IPS-18a (cell line): ENCODE data around the gene HYDIN.
"Not testable (repeated sequence)": the region's sequence is repeated elsewhere in the genome, so short reads cannot be mapped to it uniquely, and the experiment has no call there.

ENCODE experiments used
- H3K27ac ChIP-seq: one replicate; pipeline ENCODE4 v1.5.1; 2013; ENCODE audit warnings: low read length
- H3K27me3 ChIP-seq: one replicate; pipeline ENCODE4 v1.6.1; 2013; ENCODE audit warnings: mild to moderate bottlenecking, low read length; ENCODE audit not compliant: control insufficient read depth, insufficient read depth
- H3K36me3 ChIP-seq: one replicate; pipeline ENCODE4 v1.6.1; 2013; ENCODE audit warnings: low read depth, low read length; ENCODE audit not compliant: control insufficient read depth
- H3K4me1 ChIP-seq: one replicate; pipeline ENCODE4 v1.6.1; 2013; ENCODE audit warnings: low read depth, low read length; ENCODE audit not compliant: control insufficient read depth
- H3K4me3 ChIP-seq: one replicate; pipeline ENCODE4 v1.5.1; 2013; ENCODE audit warnings: low read length
- H3K9ac ChIP-seq: one replicate; pipeline ENCODE4 v1.6.1; 2013; ENCODE audit warnings: mild to moderate bottlenecking, low read length, moderate library complexity
- H3K9me3 ChIP-seq: one replicate; pipeline ENCODE4 v1.6.1; 2013; ENCODE audit warnings: low read depth, low read length; ENCODE audit not compliant: control insufficient read depth

Gene HYDIN

DNA sequence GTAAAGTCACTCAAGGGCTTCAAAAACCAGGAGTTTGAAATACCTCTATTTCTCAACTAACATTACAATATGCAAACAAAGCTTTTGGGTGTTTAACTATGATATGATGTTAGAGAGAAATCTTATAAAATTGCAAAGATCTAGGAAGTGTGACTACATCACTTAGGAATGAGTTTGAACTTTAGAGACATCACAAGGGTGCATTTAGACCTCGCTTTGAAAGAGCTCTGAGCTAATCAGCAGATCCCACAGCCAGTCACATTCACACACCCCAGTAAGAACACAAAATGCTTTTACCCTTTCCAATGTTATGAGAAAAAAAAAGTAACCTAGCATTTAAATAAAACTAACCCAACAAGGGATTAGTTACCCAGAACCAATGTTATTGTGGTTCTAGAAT, 45.2 kb downstream of the HYDIN start:
- peaks cover 8% of the 10 kb centered on the region for H3K9me3 ChIP-seq
- no peak overlapping the region for H3K4me3 ChIP-seq
- H3K9ac ChIP-seq: no peak overlapping the region
- no peaks in the 10 kb centered on the region for H3K4me1 ChIP-seq
- H3K36me3 ChIP-seq: no peaks in the 10 kb centered on the region
- no peaks in the 10 kb centered on the region for H3K27me3 ChIP-seq
- H3K27ac ChIP-seq: no peak overlapping the region

DNA sequence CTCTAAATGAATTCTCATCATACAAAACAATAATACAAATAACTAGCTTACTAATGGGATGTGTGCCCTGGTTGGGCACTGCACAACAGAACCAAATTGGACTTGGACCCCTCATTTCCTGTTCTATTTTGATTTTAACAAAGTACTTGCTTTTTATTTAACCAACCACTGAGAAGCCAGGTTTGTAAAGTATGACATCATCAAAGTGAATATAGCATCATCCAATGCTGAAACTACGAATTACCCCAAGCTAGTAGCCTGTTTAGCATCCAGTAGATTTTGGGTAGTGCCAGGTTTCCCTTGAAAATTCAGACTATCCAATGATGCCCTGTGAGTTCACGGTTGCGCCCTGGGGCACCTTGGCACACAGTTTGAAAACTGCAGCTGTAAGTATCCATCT, 51.0 kb downstream of the HYDIN start:
- Histone ChIP-seq H3K36me3 (no peaks in the 10 kb centered on the region), H3K4me1 (no peaks in the 10 kb centered on the region), H3K27ac (no peak overlapping the region), H3K9me3 (peaks cover 8% of the 10 kb centered on the region), H3K27me3 (no peaks in the 10 kb centered on the region), H3K9ac (no peak overlapping the region), H3K4me3 (no peak overlapping the region)

DNA sequence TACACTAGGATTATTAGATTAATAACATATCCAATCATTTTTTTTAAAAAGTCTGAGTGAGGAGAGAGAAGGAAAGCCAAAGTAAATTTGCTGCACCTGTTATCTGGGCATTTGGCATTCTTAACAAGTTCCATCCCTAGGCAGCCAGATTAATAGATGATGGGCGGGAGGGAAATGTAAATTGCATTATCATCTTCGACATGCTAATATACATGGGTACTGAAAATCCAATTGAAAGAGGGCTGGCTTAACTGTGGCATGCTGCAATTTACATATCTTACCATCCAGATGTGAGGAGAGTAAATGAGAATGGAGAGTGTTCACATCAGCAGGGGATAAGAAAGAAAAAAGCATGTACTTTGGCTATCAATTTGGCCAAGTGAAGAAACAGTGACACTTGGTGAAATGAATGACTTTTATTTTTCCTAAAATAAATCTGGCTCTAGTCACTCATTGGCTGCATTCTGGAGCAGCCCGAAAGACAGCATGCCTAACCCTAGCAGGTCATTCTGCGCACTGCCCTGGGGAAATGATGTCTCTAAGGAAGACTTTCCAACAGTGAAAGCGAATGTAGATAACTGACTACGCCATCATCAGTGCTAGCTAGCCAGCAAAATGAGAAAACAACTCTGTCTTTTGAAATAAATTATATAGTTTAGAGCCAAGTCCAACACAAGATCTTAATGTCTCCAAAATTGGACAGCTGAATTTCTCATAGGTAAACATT, 57.9 kb downstream of the HYDIN start:
- Histone ChIP-seq H3K9me3 (no peaks in the 10 kb centered on the region), H3K4me1 (no peaks in the 10 kb centered on the region), H3K9ac (no peak overlapping the region), H3K36me3 (no peaks in the 10 kb centered on the region), H3K27me3 (no peaks in the 10 kb centered on the region), H3K27ac (no peak overlapping the region), H3K4me3 (no peak overlapping the region)

DNA sequence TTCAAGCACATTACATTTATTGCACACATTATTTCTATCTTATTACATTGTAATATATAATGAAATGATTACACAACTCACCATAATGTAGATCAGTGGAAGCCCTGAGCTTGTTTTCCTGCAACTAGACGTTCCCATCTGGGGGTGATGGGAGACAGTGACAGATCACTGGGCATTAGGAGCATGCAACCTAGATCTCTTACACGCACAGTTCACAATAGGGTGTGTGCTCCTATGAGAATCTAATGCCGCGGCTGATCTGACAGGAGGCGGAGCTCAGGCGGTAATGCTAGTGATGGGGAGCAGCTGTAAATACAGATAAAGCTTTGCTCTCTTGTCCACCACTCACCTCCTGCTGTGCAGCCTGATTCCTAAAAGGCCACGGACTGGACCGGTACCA, 69.5 kb downstream of the HYDIN start:
- not testable (repeated sequence) for H3K9me3 ChIP-seq, H3K9ac ChIP-seq, H3K4me3 ChIP-seq

DNA sequence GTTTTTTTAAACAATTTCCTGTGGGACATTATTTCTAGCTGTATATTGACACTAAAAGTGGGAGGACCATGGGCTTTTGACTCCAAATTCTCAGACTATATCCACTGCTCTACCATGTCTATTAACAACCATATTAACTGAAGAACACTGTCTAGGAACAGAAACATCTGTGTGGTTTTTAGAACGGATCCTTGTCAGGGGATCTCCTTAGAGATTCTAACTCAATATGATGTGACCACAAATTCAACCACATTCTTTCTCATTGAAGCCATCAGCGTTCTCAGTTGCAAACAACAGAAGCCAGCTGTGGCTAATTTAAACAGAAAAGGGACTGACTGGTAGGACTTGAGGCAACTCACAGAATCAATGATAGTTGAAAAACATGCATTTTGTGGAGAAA, 73.2 kb downstream of the HYDIN start:
- H3K4me1 ChIP-seq, H3K4me3 ChIP-seq, H3K27ac ChIP-seq, H3K27me3 ChIP-seq, H3K36me3 ChIP-seq, H3K9me3 ChIP-seq, H3K9ac ChIP-seq: not testable (repeated sequence)

More for the DNA sequence above, 69.5 kb downstream of the HYDIN start:
- not testable (repeated sequence) for H3K36me3 ChIP-seq, H3K27me3 ChIP-seq, H3K27ac ChIP-seq, H3K4me1 ChIP-seq

DNA sequence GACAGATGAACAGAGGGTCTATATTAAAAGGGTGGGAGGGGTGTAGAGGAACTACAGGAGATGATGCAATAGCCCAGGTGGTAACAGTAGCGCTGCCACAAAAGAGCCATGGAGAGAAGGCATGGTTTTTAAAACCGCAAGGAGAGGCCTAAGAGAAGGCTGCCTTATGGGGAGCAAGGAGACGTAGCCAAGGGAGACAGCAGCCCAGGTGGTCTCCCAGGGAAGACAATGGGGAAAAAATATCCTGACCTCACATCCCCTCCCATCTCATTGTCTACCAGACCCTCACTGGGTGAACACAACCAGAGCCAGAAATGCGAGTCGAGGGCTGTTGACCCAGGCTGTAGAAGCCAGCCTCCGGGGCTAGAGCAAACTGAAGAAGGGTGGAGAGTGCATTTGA, 77.2 kb downstream of the HYDIN start:
- not testable (repeated sequence) for H3K9ac ChIP-seq, H3K9me3 ChIP-seq, H3K36me3 ChIP-seq, H3K4me3 ChIP-seq, H3K27ac ChIP-seq, H3K27me3 ChIP-seq, H3K4me1 ChIP-seq

DNA sequence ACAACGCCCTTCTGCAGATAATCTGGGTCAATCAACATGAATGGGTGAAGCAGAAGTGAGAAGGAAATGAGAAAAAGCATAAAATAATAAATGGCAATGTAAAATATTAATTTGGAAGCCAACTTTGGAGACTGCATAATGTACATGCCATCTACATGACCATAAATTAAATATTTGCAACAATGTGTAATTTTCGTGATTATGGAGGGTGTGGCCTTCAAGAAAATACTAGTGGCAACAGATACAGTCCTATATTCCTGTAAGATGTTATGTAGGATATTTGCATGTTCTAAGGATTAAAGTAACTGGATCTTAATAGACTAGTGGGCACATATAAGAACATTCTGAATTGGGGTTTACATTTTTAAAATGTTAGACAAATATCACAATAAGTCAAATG, 78.9 kb downstream of the HYDIN start:
- not testable (repeated sequence) for H3K27ac ChIP-seq, H3K9me3 ChIP-seq, H3K9ac ChIP-seq, H3K4me3 ChIP-seq, H3K27me3 ChIP-seq, H3K4me1 ChIP-seq, H3K36me3 ChIP-seq

DNA sequence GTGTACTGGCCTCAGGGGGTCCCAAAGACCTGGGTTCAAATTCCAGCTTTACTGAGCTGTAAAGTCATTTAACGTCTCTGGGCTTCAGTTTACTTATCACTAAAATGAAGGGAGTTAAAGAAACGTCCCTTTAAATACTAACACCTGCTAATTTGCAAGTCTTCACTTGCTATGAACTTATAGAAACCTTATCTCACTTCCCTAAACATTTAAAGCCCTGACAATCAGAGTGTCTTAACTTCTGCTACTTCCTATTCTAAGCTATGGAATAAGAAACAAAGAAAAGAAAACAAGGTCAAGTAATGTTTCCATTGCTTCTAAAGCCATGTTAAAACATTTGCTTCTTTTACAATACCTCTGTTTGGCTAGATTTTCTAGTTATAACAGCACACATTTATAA, 87.3 kb downstream of the HYDIN start:
- H3K9me3 ChIP-seq, H3K27ac ChIP-seq, H3K36me3 ChIP-seq, H3K27me3 ChIP-seq, H3K4me1 ChIP-seq, H3K9ac ChIP-seq, H3K4me3 ChIP-seq: not testable (repeated sequence)

DNA sequence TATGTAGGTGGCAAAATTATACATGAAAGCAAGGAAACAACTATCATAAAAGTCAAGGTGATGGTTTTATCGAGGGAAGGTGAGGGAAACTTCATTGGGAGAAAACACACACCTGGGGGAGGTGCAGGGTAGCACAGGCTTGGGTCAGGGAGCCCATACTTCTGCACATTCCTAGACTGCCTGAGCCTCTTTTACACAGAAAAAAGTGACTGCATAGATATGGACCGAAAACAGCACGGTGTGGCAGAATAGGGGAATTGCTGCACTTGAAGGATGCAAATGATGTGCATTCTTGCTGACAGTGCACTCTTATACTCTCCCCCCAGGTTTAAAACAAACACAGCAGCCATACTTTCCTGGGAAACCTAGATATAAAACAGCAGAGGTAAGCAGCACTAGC, 120.0 kb downstream of the HYDIN start:
- H3K4me3 ChIP-seq, H3K9ac ChIP-seq, H3K36me3 ChIP-seq, H3K9me3 ChIP-seq, H3K27me3 ChIP-seq, H3K27ac ChIP-seq, H3K4me1 ChIP-seq: not testable (repeated sequence)

DNA sequence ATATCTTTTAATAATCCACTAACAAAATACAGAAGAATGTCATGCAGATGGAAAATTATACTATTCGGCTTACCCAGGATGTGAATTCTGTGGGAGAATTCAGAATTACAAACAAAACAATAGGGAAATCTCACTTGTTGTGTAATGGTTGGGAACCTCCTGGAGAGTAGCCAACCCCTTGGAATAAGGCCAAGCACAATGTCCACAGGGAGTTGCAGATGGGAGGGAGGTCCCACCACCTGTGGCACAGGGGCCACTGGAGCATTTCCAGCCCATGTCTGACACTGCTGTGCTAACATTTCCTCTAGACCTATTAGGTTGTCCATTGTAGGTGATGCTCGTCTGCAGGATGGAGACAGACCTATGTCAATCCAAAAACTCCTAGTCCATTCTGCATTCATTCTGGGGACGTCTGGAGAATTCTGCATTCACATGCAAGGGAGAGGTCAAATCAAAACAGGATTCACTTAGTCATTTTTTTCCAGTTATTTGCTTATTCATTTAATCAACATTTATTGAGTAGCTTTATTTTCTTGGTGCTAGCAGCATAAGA, 120.8 kb downstream of the HYDIN start:
- not testable (repeated sequence) for H3K27me3 ChIP-seq, H3K9ac ChIP-seq, H3K4me3 ChIP-seq, H3K4me1 ChIP-seq, H3K9me3 ChIP-seq, H3K27ac ChIP-seq, H3K36me3 ChIP-seq

DNA sequence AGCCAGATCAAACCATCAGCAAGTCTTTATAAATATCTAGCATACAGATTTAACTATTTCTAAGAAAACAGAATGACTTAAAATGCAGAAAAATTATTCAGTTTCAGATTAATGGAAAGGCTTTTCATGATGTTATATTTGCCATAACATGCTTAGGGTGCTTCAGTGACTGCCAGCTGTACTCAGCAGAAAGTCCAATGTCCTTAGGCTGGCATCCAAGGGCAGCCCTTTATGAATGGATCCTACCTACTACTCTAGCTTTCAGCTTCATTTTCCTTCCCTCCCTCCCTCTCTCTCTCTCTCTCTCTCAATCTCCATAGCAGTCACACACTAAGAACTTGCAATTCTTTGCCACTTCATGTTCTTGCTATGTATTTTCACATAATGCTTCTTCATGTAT, 124.6 kb downstream of the HYDIN start:
- H3K4me1 ChIP-seq, H3K36me3 ChIP-seq: not testable (repeated sequence)

DNA sequence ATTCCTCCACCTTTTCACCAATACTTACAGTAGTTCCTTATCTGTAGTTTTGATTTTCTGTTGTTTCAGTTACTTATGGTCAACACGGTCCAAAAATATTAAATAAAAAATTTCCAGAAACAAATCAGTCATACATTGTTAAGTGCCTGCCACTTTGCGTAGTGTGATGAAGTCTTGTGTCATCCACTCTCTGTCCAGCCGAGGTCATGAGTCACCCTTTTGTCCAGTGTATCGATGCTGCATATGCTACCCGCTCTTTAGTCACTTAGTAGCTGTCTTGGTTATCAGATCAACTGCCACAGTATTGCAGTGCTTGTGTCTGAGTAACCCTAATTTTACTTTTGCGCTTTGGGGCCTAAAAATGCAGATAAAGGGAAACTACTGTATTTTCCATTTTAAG, 146.9 kb downstream of the HYDIN start:
- H3K4me1 ChIP-seq, H3K4me3 ChIP-seq, H3K27ac ChIP-seq, H3K36me3 ChIP-seq, H3K9me3 ChIP-seq, H3K27me3 ChIP-seq, H3K9ac ChIP-seq: not testable (repeated sequence)

More for the DNA sequence above, 124.6 kb downstream of the HYDIN start:
- not testable (repeated sequence) for H3K9me3 ChIP-seq, H3K4me3 ChIP-seq, H3K27me3 ChIP-seq, H3K27ac ChIP-seq, H3K9ac ChIP-seq
